K562 (cell line): ENCODE measurements around the gene MYOM1. TPM values are rescaled to one million over a fixed set of nuclear protein-coding genes. Genes with fewer than 3 reads are reported as not detected.

ENCODE experiments used
- GTF2A2 ChIP-seq: IDR thresholded peaks from 2 replicates; pipeline ENCODE4 v1.6.1; 2016; ENCODE audit warnings: mild to moderate bottlenecking, missing genetic modification characterization, missing compliant biosample characterization
- NR2C2 ChIP-seq, 2 experiments: fragments of 200-800 bp in 1 of 2; sonication (Bioruptor generic) in 1 of 2; sonication (generic) in 1 of 2; formaldehyde crosslinking in 1 of 2; IDR thresholded peaks; 2 replicates each; pipeline versions ENCODE4 v1.6.1 to v1.8.0; 2016 to 2022; ENCODE audit warnings: mild to moderate bottlenecking in 1 of 2, missing compliant biosample characterization in 1 of 2, missing genetic modification characterization in 1 of 2, missing genetic modification reagents in 1 of 2
- ZBTB7A ChIP-seq: IDR thresholded peaks from 2 replicates; pipeline ENCODE4 v1.6.1; 2011; ENCODE audit warnings: low read depth, mild to moderate bottlenecking, low read length, moderate library complexity, borderline replicate concordance; ENCODE audit not compliant: control insufficient read depth
- ZNF77 ChIP-seq: fragments of 250-450 bp; sonication (Bioruptor Pico); IDR thresholded peaks from 2 replicates; pipeline ENCODE4 v1.5.0; 2020
- polyA plus RNA-seq, 8 experiments: library from polyadenylated mRNA; depleted of rRNA in 4 of 8; stranded (reverse) in 5 of 8; unstranded in 3 of 8; fragments of >200 nt; fragmentation: Nextera tagmentation in 2 of 8; fragmentation: Illumina TruSeq in 1 of 8; extraction: Ambion mirVana in 2 of 8; extraction: Trizol in 1 of 8; gene quantifications; 2 replicates each; pipeline versions ENCODE4 v1.2.1 to v1.2.3, GENCODE V29; 2011 to 2014; ENCODE audit warnings: inconsistent platforms in 1 of 8, missing spikeins in 1 of 8
- total RNA-seq, 7 experiments: library from RNA; depleted of rRNA in 6 of 7; stranded (reverse); fragments of >200 nt in 6 of 7; fragmentation: Illumina TruSeq in 2 of 7; extraction: Trizol in 2 of 7; gene quantifications; 2 replicates each; pipeline versions ENCODE4 v1.2.1 to v1.2.3, GENCODE V29; 2011 to 2021; ENCODE audit warnings: low replicate concordance in 1 of 7
- TF ChIP-seq, protein P1 (sequence below): IDR thresholded peaks from 3 replicates; pipeline ENCODE4 v1.6.1; 2011; ENCODE audit warnings: borderline replicate concordance, mild to moderate bottlenecking, moderate library complexity; ENCODE audit not compliant: insufficient read length; ENCODE audit errors: extremely low read depth
- TF ChIP-seq, protein P2 (sequence below): fragments of 450-650 bp; IDR thresholded peaks from 2 replicates; pipeline ENCODE4 v1.6.1; 2017; ENCODE audit warnings: antibody characterized with exemption, mild to moderate bottlenecking

Gene MYOM1
- total and polyA plus RNA-seq, 9 of the 15 experiments (the other 6 are each of a cell fraction or from before 2014, with no cell fraction given), result 0.01 to 0.62 (median 0.25) TPM

DNA sequence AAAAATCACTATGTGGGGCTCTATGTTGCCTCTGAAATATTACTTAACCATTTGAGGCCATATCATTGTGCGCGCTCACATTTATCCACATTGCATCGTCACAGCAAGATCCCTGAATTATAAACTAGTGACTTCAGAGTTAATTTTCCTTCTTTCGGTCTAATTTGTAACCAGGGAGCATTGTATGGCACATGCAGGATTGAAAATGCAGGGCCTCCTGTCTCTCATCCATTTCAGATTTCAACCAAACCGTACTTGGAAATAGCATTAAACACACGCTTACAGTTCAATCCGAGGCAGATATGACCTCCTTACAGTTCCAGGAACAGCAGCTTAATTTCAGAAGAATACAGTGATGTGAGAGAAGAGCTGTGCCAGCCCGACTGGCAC is 532 bp downstream of the MYOM1 start (continued):
- TF ChIP-seq, protein P1, sequence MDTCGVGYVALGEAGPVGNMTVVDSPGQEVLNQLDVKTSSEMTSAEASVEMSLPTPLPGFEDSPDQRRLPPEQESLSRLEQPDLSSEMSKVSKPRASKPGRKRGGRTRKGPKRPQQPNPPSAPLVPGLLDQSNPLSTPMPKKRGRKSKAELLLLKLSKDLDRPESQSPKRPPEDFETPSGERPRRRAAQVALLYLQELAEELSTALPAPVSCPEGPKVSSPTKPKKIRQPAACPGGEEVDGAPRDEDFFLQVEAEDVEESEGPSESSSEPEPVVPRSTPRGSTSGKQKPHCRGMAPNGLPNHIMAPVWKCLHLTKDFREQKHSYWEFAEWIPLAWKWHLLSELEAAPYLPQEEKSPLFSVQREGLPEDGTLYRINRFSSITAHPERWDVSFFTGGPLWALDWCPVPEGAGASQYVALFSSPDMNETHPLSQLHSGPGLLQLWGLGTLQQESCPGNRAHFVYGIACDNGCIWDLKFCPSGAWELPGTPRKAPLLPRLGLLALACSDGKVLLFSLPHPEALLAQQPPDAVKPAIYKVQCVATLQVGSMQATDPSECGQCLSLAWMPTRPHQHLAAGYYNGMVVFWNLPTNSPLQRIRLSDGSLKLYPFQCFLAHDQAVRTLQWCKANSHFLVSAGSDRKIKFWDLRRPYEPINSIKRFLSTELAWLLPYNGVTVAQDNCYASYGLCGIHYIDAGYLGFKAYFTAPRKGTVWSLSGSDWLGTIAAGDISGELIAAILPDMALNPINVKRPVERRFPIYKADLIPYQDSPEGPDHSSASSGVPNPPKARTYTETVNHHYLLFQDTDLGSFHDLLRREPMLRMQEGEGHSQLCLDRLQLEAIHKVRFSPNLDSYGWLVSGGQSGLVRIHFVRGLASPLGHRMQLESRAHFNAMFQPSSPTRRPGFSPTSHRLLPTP, result no peak
- TF ChIP-seq, protein P2, sequence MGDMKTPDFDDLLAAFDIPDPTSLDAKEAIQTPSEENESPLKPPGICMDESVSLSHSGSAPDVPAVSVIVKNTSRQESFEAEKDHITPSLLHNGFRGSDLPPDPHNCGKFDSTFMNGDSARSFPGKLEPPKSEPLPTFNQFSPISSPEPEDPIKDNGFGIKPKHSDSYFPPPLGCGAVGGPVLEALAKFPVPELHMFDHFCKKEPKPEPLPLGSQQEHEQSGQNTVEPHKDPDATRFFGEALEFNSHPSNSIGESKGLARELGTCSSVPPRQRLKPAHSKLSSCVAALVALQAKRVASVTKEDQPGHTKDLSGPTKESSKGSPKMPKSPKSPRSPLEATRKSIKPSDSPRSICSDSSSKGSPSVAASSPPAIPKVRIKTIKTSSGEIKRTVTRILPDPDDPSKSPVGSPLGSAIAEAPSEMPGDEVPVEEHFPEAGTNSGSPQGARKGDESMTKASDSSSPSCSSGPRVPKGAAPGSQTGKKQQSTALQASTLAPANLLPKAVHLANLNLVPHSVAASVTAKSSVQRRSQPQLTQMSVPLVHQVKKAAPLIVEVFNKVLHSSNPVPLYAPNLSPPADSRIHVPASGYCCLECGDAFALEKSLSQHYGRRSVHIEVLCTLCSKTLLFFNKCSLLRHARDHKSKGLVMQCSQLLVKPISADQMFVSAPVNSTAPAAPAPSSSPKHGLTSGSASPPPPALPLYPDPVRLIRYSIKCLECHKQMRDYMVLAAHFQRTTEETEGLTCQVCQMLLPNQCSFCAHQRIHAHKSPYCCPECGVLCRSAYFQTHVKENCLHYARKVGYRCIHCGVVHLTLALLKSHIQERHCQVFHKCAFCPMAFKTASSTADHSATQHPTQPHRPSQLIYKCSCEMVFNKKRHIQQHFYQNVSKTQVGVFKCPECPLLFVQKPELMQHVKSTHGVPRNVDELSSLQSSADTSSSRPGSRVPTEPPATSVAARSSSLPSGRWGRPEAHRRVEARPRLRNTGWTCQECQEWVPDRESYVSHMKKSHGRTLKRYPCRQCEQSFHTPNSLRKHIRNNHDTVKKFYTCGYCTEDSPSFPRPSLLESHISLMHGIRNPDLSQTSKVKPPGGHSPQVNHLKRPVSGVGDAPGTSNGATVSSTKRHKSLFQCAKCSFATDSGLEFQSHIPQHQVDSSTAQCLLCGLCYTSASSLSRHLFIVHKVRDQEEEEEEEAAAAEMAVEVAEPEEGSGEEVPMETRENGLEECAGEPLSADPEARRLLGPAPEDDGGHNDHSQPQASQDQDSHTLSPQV, result no peak
- TF ChIP-seq ZBTB7A, result no peak
- no peak for TF ChIP-seq ZNF77
- TF ChIP-seq GTF2A2 (tag), result no peak
- TF ChIP-seq NR2C2 (CRISPR knock-in tag; IDR thresholded peaks at IDR 0.05), result no peak
- no peak for TF ChIP-seq NR2C2 (tag; IDR thresholded peaks at IDR 0.05)
